OCI-LY3 (cell line): Measurements from ENCODE around the gene KRT85.

ENCODE experiments used
- CTCF ChIP-seq: fragments of 200-600, 300-600 bp; sonication (generic); IDR thresholded peaks from 2 replicates; pipeline ENCODE4 v1.5.1; 2014; ENCODE audit warnings: antibody characterized with exemption, low read length, low read depth
- EZH2phosphoT487 ChIP-seq: fragments of 200-600 bp; shearing (Covaris generic); IDR thresholded peaks from 2 replicates; pipeline ENCODE4 v1.6.1; 2018; ENCODE audit warnings: antibody characterized with exemption, mixed run types, low read depth

GRCh38 chr12:52369809-52370208 lies 2.5 kb upstream of the KRT85 start:
- TF ChIP-seq CTCF (no peak), EZH2phosphoT487 (no peak)
